OCI-LY7 (cell line): Measurements from ENCODE around the gene CCDC192.

Experiments
- EZH2phosphoT487 ChIP-seq: fragments of 200-600 bp; sonication (generic); IDR thresholded peaks from 2 replicates; pipeline ENCODE4 v1.6.1; 2018; ENCODE audit warnings: low read depth, borderline replicate concordance, mild to moderate bottlenecking, mixed run types, antibody characterized with exemption, low read length, moderate library complexity, mixed read lengths
- TF ChIP-seq, protein P1 (sequence below): fragments of 200-600 bp; sonication (generic); conservative IDR thresholded peaks from 2 replicates; pipeline ENCODE4 v1.5.1; 2014; ENCODE audit warnings: mild to moderate bottlenecking, antibody characterized with exemption, low read length, moderate library complexity, mixed read lengths

DNA sequence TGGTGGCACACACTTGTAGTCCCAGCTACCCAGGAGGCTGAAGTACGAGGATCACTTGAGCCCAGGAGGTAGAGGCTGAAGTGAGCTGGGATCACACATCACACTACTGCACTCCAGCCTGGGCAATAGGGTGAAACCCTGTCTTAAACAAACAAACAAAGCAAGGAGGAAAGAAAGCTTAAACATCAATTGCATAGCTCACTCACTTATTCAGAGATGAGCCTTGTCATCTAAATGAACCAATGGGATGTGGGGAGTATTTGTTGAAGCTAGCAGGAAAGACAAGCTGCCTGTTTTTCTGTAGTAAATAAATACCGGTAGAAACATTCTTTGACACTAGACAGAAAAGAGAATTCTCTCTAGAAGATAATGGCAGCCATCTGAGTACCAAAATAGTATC, 219.4 kb downstream of the CCDC192 start:
- TF ChIP-seq, protein P1, sequence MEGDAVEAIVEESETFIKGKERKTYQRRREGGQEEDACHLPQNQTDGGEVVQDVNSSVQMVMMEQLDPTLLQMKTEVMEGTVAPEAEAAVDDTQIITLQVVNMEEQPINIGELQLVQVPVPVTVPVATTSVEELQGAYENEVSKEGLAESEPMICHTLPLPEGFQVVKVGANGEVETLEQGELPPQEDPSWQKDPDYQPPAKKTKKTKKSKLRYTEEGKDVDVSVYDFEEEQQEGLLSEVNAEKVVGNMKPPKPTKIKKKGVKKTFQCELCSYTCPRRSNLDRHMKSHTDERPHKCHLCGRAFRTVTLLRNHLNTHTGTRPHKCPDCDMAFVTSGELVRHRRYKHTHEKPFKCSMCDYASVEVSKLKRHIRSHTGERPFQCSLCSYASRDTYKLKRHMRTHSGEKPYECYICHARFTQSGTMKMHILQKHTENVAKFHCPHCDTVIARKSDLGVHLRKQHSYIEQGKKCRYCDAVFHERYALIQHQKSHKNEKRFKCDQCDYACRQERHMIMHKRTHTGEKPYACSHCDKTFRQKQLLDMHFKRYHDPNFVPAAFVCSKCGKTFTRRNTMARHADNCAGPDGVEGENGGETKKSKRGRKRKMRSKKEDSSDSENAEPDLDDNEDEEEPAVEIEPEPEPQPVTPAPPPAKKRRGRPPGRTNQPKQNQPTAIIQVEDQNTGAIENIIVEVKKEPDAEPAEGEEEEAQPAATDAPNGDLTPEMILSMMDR, result no peak
- TF ChIP-seq EZH2phosphoT487, result no peak
